ENCODE measurements around the gene SCN5A. TPM values are rescaled to one million over a fixed set of nuclear protein-coding genes. Genes with fewer than 3 reads are reported as not detected.

The SCN5A gene
- total and polyA plus RNA-seq, 2 of the 4 experiments (the other 2 are of a cell fraction) = 1.9 to 2.0 TPM

GRCh38 chr3:38698061-38698460 is 48.6 kb upstream of the SCN5A start:
- Histone ChIP-seq H3K18ac (ENCODE audit: low read depth, low read length) (no peak overlapping the region), H3K9me3 (ENCODE audit: control insufficient read depth, insufficient read depth, low read length) (no peaks in the 10 kb centered on the region), H3K14ac (replicated peaks; ENCODE audit: low read depth, low read length) (no peak overlapping the region), H4K20me1 (ENCODE audit: insufficient read depth, low read length) (no peaks in the 10 kb centered on the region), H3K9ac (ENCODE audit: low read depth, low read length) (no peak overlapping the region), H2AFZ (replicated peaks; ENCODE audit: low read length, poor library complexity) (no peak overlapping the region), H2BK15ac (ENCODE audit: low read depth, low read length) (no peak overlapping the region), H3K36me3 (ENCODE audit: control insufficient read depth, insufficient read depth, low read length) (no peaks in the 10 kb centered on the region), H3K23ac (ENCODE audit: low read depth, low read length) (no peak overlapping the region), H4K91ac (ENCODE audit: insufficient read depth, low read depth, low read length) (no peak overlapping the region), H3K27ac (ENCODE audit: insufficient read depth, low read length) (no peak overlapping the region), H2AK9ac (replicated peaks; ENCODE audit: low read depth, low read length, poor library complexity) (no peak overlapping the region), H3K4me1 (ENCODE audit: control insufficient read depth, insufficient read depth, low read length) (no peaks in the 10 kb centered on the region), H3K4me3 (ENCODE audit: insufficient read depth, low read depth, low read length) (no peak overlapping the region), H4K8ac (ENCODE audit: low read depth in 2 of 2, low read length in 2 of 2) (no peak overlapping the region), H2BK5ac (ENCODE audit: low read depth, low read length, poor library complexity, severe bottlenecking) (no peak overlapping the region), H2BK20ac (ENCODE audit: low read depth, low read length) (no peak overlapping the region), H3K4me2 (ENCODE audit: low read depth, low read length) (no peak overlapping the region), H3K4ac (ENCODE audit: low read depth, low read length) (no peak overlapping the region), H3K27me3 (ENCODE audit: control insufficient read depth, insufficient read depth, low read length) (peaks cover 14% of the 10 kb centered on the region), H3K56ac (ENCODE audit: extremely low read depth, insufficient read depth, low read length) (no peak overlapping the region), H2BK120ac (ENCODE audit: low read depth, low read length) (no peak overlapping the region), H3K9me1 (ENCODE audit: insufficient read depth, low read length) (no peaks in the 10 kb centered on the region), H3K79me1 (ENCODE audit: low read depth in 1 of 2, low read length in 2 of 2) (no peaks in the 10 kb centered on the region), H4K5ac (ENCODE audit: low read depth, low read length) (no peak overlapping the region), H2AK5ac (ENCODE audit: low read depth, low read length) (no peak overlapping the region)
- DNase-seq (no peak), ATAC-seq (ENCODE audit: low read depth) (no peak)
- POLR2A ChIA-PET (ENCODE audit: unreplicated experiment) = no interaction called here
- TF ChIP-seq ELK1 (IDR thresholded peaks at IDR 0.05; ENCODE audit: borderline replicate concordance, low read depth, low read length) (no peak), CTCF (conservative IDR thresholded peaks at IDR 0.05; ENCODE audit: low read depth, low read length) (no peak), SMC3 (IDR thresholded peaks at IDR 0.05; ENCODE audit: low read depth, low read length) (no peak), CEBPB (IDR thresholded peaks at IDR 0.05; ENCODE audit: low read depth, low read length) (no peak), BHLHE40 (IDR thresholded peaks at IDR 0.05; ENCODE audit: low read depth, low read length) (no peak), RAD21 (IDR thresholded peaks at IDR 0.05; ENCODE audit: low read length) (no peak), RFX5 (IDR thresholded peaks at IDR 0.05; ENCODE audit: low read depth, low read length) (no peak), MAZ (IDR thresholded peaks at IDR 0.05; ENCODE audit: borderline replicate concordance, low read depth, low read length) (no peak), RCOR1 (IDR thresholded peaks at IDR 0.05; ENCODE audit: insufficient replicate concordance, low read length) (no peak), CHD1 (IDR thresholded peaks at IDR 0.05; ENCODE audit: low read depth, low read length) (no peak), MAFK (IDR thresholded peaks at IDR 0.05; ENCODE audit: low read depth, low read length) (no peak), FOS (IDR thresholded peaks at IDR 0.05; ENCODE audit: low read depth, low read length) (no peak), NFE2L2 (IDR thresholded peaks at IDR 0.05; ENCODE audit: low read depth, low read length) (no peak), USF2 (IDR thresholded peaks at IDR 0.05; ENCODE audit: low read depth, low read length) (no peak), MXI1 (IDR thresholded peaks at IDR 0.05; ENCODE audit: borderline replicate concordance, low read depth, low read length) (no peak), POLR2A (IDR thresholded peaks at IDR 0.05; ENCODE audit: low read depth, low read length) (no peak)
- intact Hi-C loops (cut with micrococcal nuclease) = no loop called here
- BruUV-seq (replicated peaks) = no TSS peak
- in situ Hi-C loops (cut with MboI; ENCODE audit: low sequenced_read_pairs) = no loop called here
- dilution Hi-C loops (cut with HindIII; ENCODE audit: low sequenced_read_pairs, unreplicated experiment) = no loop called here
- WGBS, 2 experiments (ENCODE audit: extremely low coverage in 2 of 2, insufficient read length in 1 of 2) = 95% methylated on average over 7 of the region's 12 CpGs; no CpG with 5 or more reads in 1 of the 2 experiments
- CTCF ChIA-PET = no interaction called here

Data from IMR-90 (cell line).